SJCRH30 (cell line): ENCODE data around the gene CACNG7. TPM values are rescaled to one million over a fixed set of nuclear protein-coding genes. Genes with fewer than 3 reads are reported as not detected.
A peak's percentile ranks its signal among the peaks of the same experiment; 100 is the strongest.

ENCODE experiments used
- DNase-seq, 2 experiments: peaks; one replicate each; pipeline ENCODE4 v3.0.0-alpha.2; 2015 to 2020
- H3K27ac ChIP-seq: fragments of 250-450 bp; sonication (Bioruptor Pico); 2 replicates; pipeline ENCODE4 v1.5.1; 2020; ENCODE audit warnings: mild to moderate bottlenecking, moderate library complexity
- H3K27me3 ChIP-seq: fragments of 250-450 bp; sonication (Bioruptor Pico); 2 replicates; pipeline ENCODE4 v1.5.1; 2020; ENCODE audit warnings: mild to moderate bottlenecking, moderate library complexity
- H3K36me3 ChIP-seq: fragments of 250-450 bp; sonication (Bioruptor Pico); 2 replicates; pipeline ENCODE4 v1.5.1; 2020; ENCODE audit warnings: mild to moderate bottlenecking, moderate library complexity
- H3K4me1 ChIP-seq: fragments of 250-450 bp; sonication (Bioruptor Pico); 2 replicates; pipeline ENCODE4 v1.5.1; 2020; ENCODE audit warnings: mild to moderate bottlenecking, moderate library complexity
- H3K4me3 ChIP-seq: fragments of 250-450 bp; sonication (Bioruptor Pico); 2 replicates; pipeline ENCODE4 v1.5.1; 2020; ENCODE audit warnings: mild to moderate bottlenecking, moderate library complexity
- H3K9me3 ChIP-seq: fragments of 250-450 bp; sonication (Bioruptor Pico); replicated peaks from 2 replicates; pipeline ENCODE4 v1.5.1; 2020; ENCODE audit warnings: mild to moderate bottlenecking, moderate library complexity
- total RNA-seq: library from RNA; depleted of rRNA; stranded (reverse); fragments of >200 nt; shearing (Covaris generic); gene quantifications from 2 replicates; pipeline ENCODE4 v1.2.3, GENCODE V29; 2014

Gene CACNG7
- total RNA-seq, 1 experiment from 2014 or later, result not detected

GRCh38 chr19:53965091-53965490, 56.0 kb downstream of the CACNG7 start:
- no peak overlapping the region for H3K4me3 ChIP-seq
- H3K4me1 ChIP-seq, result no peaks in the 10 kb centered on the region
- no peaks in the 10 kb centered on the region for H3K27me3 ChIP-seq
- no peaks in the 10 kb centered on the region for H3K9me3 ChIP-seq
- no peak overlapping the region for H3K27ac ChIP-seq
- no peak for DNase-seq
- H3K36me3 ChIP-seq, result no peaks in the 10 kb centered on the region

GRCh38 chr19:53966931-53967330, 57.9 kb downstream of the CACNG7 start:
- Histone ChIP-seq H3K27me3 (no peaks in the 10 kb centered on the region), H3K27ac (no peak overlapping the region), H3K4me1 (no peaks in the 10 kb centered on the region), H3K9me3 (no peaks in the 10 kb centered on the region), H3K36me3 (no peaks in the 10 kb centered on the region), H3K4me3 (no peak overlapping the region)
- DNase-seq, result no peak

GRCh38 chr19:53969366-53969765, 60.3 kb downstream of the CACNG7 start:
- H3K9me3 ChIP-seq, result no peaks in the 10 kb centered on the region
- no peak for DNase-seq
- no peak overlapping the region for H3K4me3 ChIP-seq
- H3K27ac ChIP-seq, result no peak overlapping the region
- H3K36me3 ChIP-seq, result no peaks in the 10 kb centered on the region
- no peaks in the 10 kb centered on the region for H3K27me3 ChIP-seq
- H3K4me1 ChIP-seq, result no peaks in the 10 kb centered on the region

GRCh38 chr19:53971673-53972072, 62.6 kb downstream of the CACNG7 start:
- no peak for DNase-seq
- Histone ChIP-seq H3K27ac (no peak overlapping the region), H3K27me3 (no peaks in the 10 kb centered on the region), H3K4me3 (no peak overlapping the region), H3K36me3 (no peaks in the 10 kb centered on the region), H3K4me1 (no peaks in the 10 kb centered on the region), H3K9me3 (no peaks in the 10 kb centered on the region)

- no peak overlapping the region for H3K4me3 ChIP-seq
- H3K36me3 ChIP-seq, result no peaks in the 10 kb centered on the region
- no peaks in the 10 kb centered on the region for H3K4me1 ChIP-seq
- peaks cover 3% of the 10 kb centered on the region; the same call in 1 of the 2 replicates for H3K27me3 ChIP-seq
- H3K9me3 ChIP-seq, result no peaks in the 10 kb centered on the region
- H3K27ac ChIP-seq, result no peak overlapping the region
- DNase-seq, result peak; percentile 70 to 83
Measured at GRCh38 chr19:53977429-53977990, 68.4 kb downstream of the CACNG7 start.

- no peak overlapping the region for H3K27ac ChIP-seq
- H3K4me1 ChIP-seq, result no peaks in the 10 kb centered on the region
- H3K4me3 ChIP-seq, result no peak overlapping the region
- H3K9me3 ChIP-seq, result no peaks in the 10 kb centered on the region
- peaks cover 3% of the 10 kb centered on the region; the same call in 1 of the 2 replicates for H3K27me3 ChIP-seq
- H3K36me3 ChIP-seq, result no peaks in the 10 kb centered on the region
- DNase-seq, result no peak
Measured at GRCh38 chr19:53977991-53978731, 69.1 kb downstream of the CACNG7 start.

GRCh38 chr19:53978975-53979801, 70.1 kb downstream of the CACNG7 start:
- no peak overlapping the region for H3K27ac ChIP-seq
- no peaks in the 10 kb centered on the region for H3K9me3 ChIP-seq
- DNase-seq, result no peak
- H3K27me3 ChIP-seq, result peaks cover 3% of the 10 kb centered on the region; the same call in 1 of the 2 replicates
- H3K36me3 ChIP-seq, result no peaks in the 10 kb centered on the region
- peak overlapping the region; percentile 47 for H3K4me3 ChIP-seq
- no peaks in the 10 kb centered on the region for H3K4me1 ChIP-seq

GRCh38 chr19:53980539-53981375, 71.7 kb downstream of the CACNG7 start:
- Histone ChIP-seq H3K36me3 (no peaks in the 10 kb centered on the region), H3K9me3 (no peaks in the 10 kb centered on the region), H3K4me3 (peak overlapping the region; percentile 47), H3K27ac (no peak overlapping the region), H3K27me3 (peaks cover 3% of the 10 kb centered on the region; the same call in 1 of the 2 replicates), H3K4me1 (no peaks in the 10 kb centered on the region)
- peak in 1 of 2 experiments; percentile 22 for DNase-seq

GRCh38 chr19:53981376-53981951, 72.4 kb downstream of the CACNG7 start:
- Histone ChIP-seq H3K9me3 (no peaks in the 10 kb centered on the region), H3K36me3 (no peaks in the 10 kb centered on the region), H3K27ac (no peak overlapping the region), H3K4me1 (no peaks in the 10 kb centered on the region), H3K4me3 (no peak overlapping the region), H3K27me3 (peaks cover 3% of the 10 kb centered on the region; the same call in 1 of the 2 replicates)
- DNase-seq, result no peak

GRCh38 chr19:53982001-53982451, 72.9 kb downstream of the CACNG7 start:
- peaks cover 3% of the 10 kb centered on the region; the same call in 1 of the 2 replicates for H3K27me3 ChIP-seq
- H3K27ac ChIP-seq, result no peak overlapping the region
- H3K4me3 ChIP-seq, result no peak overlapping the region
- H3K36me3 ChIP-seq, result no peaks in the 10 kb centered on the region
- no peaks in the 10 kb centered on the region for H3K9me3 ChIP-seq
- DNase-seq, result no peak
- H3K4me1 ChIP-seq, result no peaks in the 10 kb centered on the region

- Histone ChIP-seq H3K27me3 (peaks cover 3% of the 10 kb centered on the region; the same call in 1 of the 2 replicates), H3K9me3 (no peaks in the 10 kb centered on the region), H3K36me3 (no peaks in the 10 kb centered on the region), H3K4me3 (no peak overlapping the region), H3K27ac (no peak overlapping the region), H3K4me1 (no peaks in the 10 kb centered on the region)
- no peak for DNase-seq
Measured at GRCh38 chr19:53982611-53983010, 73.5 kb downstream of the CACNG7 start.

GRCh38 chr19:53983457-53984289, 74.6 kb downstream of the CACNG7 start:
- no peak overlapping the region for H3K27ac ChIP-seq
- H3K27me3 ChIP-seq, result peaks cover 3% of the 10 kb centered on the region; the same call in 1 of the 2 replicates
- DNase-seq, result no peak
- no peaks in the 10 kb centered on the region for H3K9me3 ChIP-seq
- no peaks in the 10 kb centered on the region for H3K36me3 ChIP-seq
- H3K4me3 ChIP-seq, result no peak overlapping the region
- H3K4me1 ChIP-seq, result no peaks in the 10 kb centered on the region

- Histone ChIP-seq H3K9me3 (no peaks in the 10 kb centered on the region), H3K4me1 (no peaks in the 10 kb centered on the region), H3K27ac (no peak overlapping the region), H3K27me3 (no peaks in the 10 kb centered on the region), H3K4me3 (no peak overlapping the region), H3K36me3 (no peaks in the 10 kb centered on the region)
- no peak for DNase-seq
Measured at GRCh38 chr19:53985863-53986262, 76.8 kb downstream of the CACNG7 start.
